Stimulated activated CD4-positive, alpha-beta T cell treated with anti-CD3 and anti-CD28 coated beads, Interleukin-12 subunit alpha, Interleukin-12 subunit beta, amount 100 ng/mL, for 24 hours (primary cell): Measurements from ENCODE around the gene SLC10A3.

Source experiments
- DNase-seq, 2 experiments: peaks; one replicate each; pipeline ENCODE4 v3.0.0-alpha.2; 2020; ENCODE audit warnings: low read depth in 2 of 2

The SLC10A3 gene

GRCh38 chrX:154465601-154466000 lies 24.8 kb downstream of the SLC10A3 start:
- DNase-seq = no peak

GRCh38 chrX:154464806-154465365 lies 25.5 kb downstream of the SLC10A3 start:
- no peak for DNase-seq

- DNase-seq = no peak
These were observed 26.7 kb downstream of the SLC10A3 start for GRCh38 chrX:154463611-154464220.

- no peak for DNase-seq
These were observed 28.0 kb downstream of the SLC10A3 start for GRCh38 chrX:154462396-154462795.

- no peak for DNase-seq
These were observed 30.1 kb downstream of the SLC10A3 start for GRCh38 chrX:154460326-154460725.

- no peak for DNase-seq
These were observed 30.6 kb downstream of the SLC10A3 start for GRCh38 chrX:154459832-154460231.

GRCh38 chrX:154458954-154459778 lies 31.3 kb downstream of the SLC10A3 start:
- DNase-seq = no peak

- no peak for DNase-seq
These were observed 32.1 kb downstream of the SLC10A3 start, which contains the start of gene PLXNA3 for GRCh38 chrX:154458116-154458953. Gene PLXNA3, plus strand, starts transcription at chrX:154458281. Its CDS starts 1,903 bp downstream, at chrX:154460184.

GRCh38 chrX:154457491-154458115 lies 32.8 kb downstream of the SLC10A3 start:
- no peak for DNase-seq

GRCh38 chrX:154452823-154453222 lies 37.6 kb downstream of the SLC10A3 start:
- DNase-seq = no peak

GRCh38 chrX:154450312-154450711 lies 40.1 kb downstream of the SLC10A3 start:
- no peak for DNase-seq

- DNase-seq = no peak
These were observed 40.8 kb downstream of the SLC10A3 start for GRCh38 chrX:154449618-154450017.

- no peak for DNase-seq
These were observed 41.9 kb downstream of the SLC10A3 start for GRCh38 chrX:154448484-154448883.

- DNase-seq = no peak
These were observed 44.0 kb downstream of the SLC10A3 start for GRCh38 chrX:154446430-154446829.

GRCh38 chrX:154445776-154446175 lies 44.7 kb downstream of the SLC10A3 start:
- DNase-seq = no peak

GRCh38 chrX:154444755-154445246 lies 45.6 kb downstream of the SLC10A3 start:
- DNase-seq = no peak

GRCh38 chrX:154443992-154444754 lies 46.3 kb downstream of the SLC10A3 start, which contains the start of gene FAM50A:
Gene FAM50A, plus strand, starts transcription at chrX:154444141. Its CDS starts 95 bp downstream, at chrX:154444236.
- DNase-seq = peak; percentile 51 to 64

- DNase-seq = no peak
These were observed 46.9 kb downstream of the SLC10A3 start for GRCh38 chrX:154443479-154443910.

GRCh38 chrX:154441984-154442707 lies 48.3 kb downstream of the SLC10A3 start:
- DNase-seq = no peak

GRCh38 chrX:154441564-154441963 lies 48.9 kb downstream of the SLC10A3 start:
- no peak for DNase-seq
